ENCODE data around the gene DOK6. TPM values are rescaled to one million over a fixed set of nuclear protein-coding genes. Genes with fewer than 3 reads are reported as not detected.
"Not testable (repeated sequence)": the region's sequence is repeated elsewhere in the genome, so short reads cannot be mapped to it uniquely, and the experiment has no call there.

DOK6 gene
- total RNA-seq, 2 experiments from 2014 or later: not detected

GRCh38 chr18:69872661-69873060 is 472.0 kb downstream of the DOK6 start:
- no peak overlapping the region for H3K4me3 Mint-ChIP-seq
- CTCF ChIA-PET: no interaction called here
- H3K27me3 Mint-ChIP-seq (ENCODE audit: low read depth): no peaks in the 10 kb centered on the region
- no peaks in the 10 kb centered on the region for H3K9me3 Mint-ChIP-seq (ENCODE audit: insufficient read depth)
- H3K36me3 Mint-ChIP-seq (ENCODE audit: low read depth): peaks cover 51% of the 10 kb centered on the region
- H3K27ac Mint-ChIP-seq: peak overlapping the region; percentile 6
- POLR2A ChIA-PET: no interaction called here
- DNase-seq (no peak), ATAC-seq (no peak)
- H3K4me1 Mint-ChIP-seq (ENCODE audit: low read depth): peaks cover 2% of the 10 kb centered on the region

GRCh38 chr18:69874058-69874457 is 473.4 kb downstream of the DOK6 start:
- Mint-ChIP-seq H3K4me3 (no peak overlapping the region), H3K9me3 (ENCODE audit: insufficient read depth) (peaks cover 5% of the 10 kb centered on the region), H3K36me3 (ENCODE audit: low read depth) (peaks cover 60% of the 10 kb centered on the region), H3K4me1 (ENCODE audit: low read depth) (peaks cover 2% of the 10 kb centered on the region), H3K27ac (no peak overlapping the region), H3K27me3 (ENCODE audit: low read depth) (no peaks in the 10 kb centered on the region)
- POLR2A ChIA-PET: no interaction called here
- ATAC-seq: no peak
- DNase-seq: no peak
- CTCF ChIA-PET: no interaction called here

- CTCF ChIA-PET: no interaction called here
- Mint-ChIP-seq H3K4me1 (ENCODE audit: low read depth) (peaks cover 4% of the 10 kb centered on the region), H3K4me3 (no peak overlapping the region), H3K36me3 (ENCODE audit: low read depth) (peaks cover 62% of the 10 kb centered on the region), H3K27ac (no peak overlapping the region), H3K27me3 (ENCODE audit: low read depth) (no peaks in the 10 kb centered on the region), H3K9me3 (ENCODE audit: insufficient read depth) (peaks cover 13% of the 10 kb centered on the region)
- ATAC-seq (no peak), DNase-seq (no peak)
- POLR2A ChIA-PET: interaction anchor here (0.7 kb wide), 1 partner anchor 129 kb away, joined by 3 read pairs; no protein-coding TSS in a partner anchor
These were observed 475.8 kb downstream of the DOK6 start for GRCh38 chr18:69876490-69876889.

GRCh38 chr18:69878213-69878933 is 477.7 kb downstream of the DOK6 start:
- Mint-ChIP-seq H3K4me1 (ENCODE audit: low read depth) (peaks cover 10% of the 10 kb centered on the region), H3K36me3 (ENCODE audit: low read depth) (peaks cover 56% of the 10 kb centered on the region), H3K27me3 (ENCODE audit: low read depth) (no peaks in the 10 kb centered on the region), H3K9me3 (ENCODE audit: insufficient read depth) (peaks cover 13% of the 10 kb centered on the region), H3K4me3 (no peak overlapping the region), H3K27ac (no peak overlapping the region)
- ATAC-seq: no peak
- CTCF ChIA-PET: no interaction called here
- no peak for DNase-seq
- POLR2A ChIA-PET: no interaction called here

- POLR2A ChIA-PET; H3K27ac Mint-ChIP-seq; H3K4me3 Mint-ChIP-seq; DNase-seq; ATAC-seq; H3K27me3 Mint-ChIP-seq (ENCODE audit: low read depth); CTCF ChIA-PET: not testable (repeated sequence)
- Mint-ChIP-seq H3K9me3 (ENCODE audit: insufficient read depth) (peaks cover 13% of the 10 kb centered on the region), H3K36me3 (ENCODE audit: low read depth) (peaks cover 56% of the 10 kb centered on the region), H3K4me1 (ENCODE audit: low read depth) (peaks cover 13% of the 10 kb centered on the region)
These were observed 478.4 kb downstream of the DOK6 start for GRCh38 chr18:69879051-69879450.

- ChIA-PET POLR2A (no interaction called here), CTCF (no interaction called here)
- peaks cover 58% of the 10 kb centered on the region for H3K36me3 Mint-ChIP-seq (ENCODE audit: low read depth)
- ATAC-seq (no peak), DNase-seq (no peak)
- no peak overlapping the region for H3K27ac Mint-ChIP-seq
- no peaks in the 10 kb centered on the region for H3K27me3 Mint-ChIP-seq (ENCODE audit: low read depth)
- H3K9me3 Mint-ChIP-seq (ENCODE audit: insufficient read depth): peaks cover 13% of the 10 kb centered on the region
- no peak overlapping the region for H3K4me3 Mint-ChIP-seq
- H3K4me1 Mint-ChIP-seq (ENCODE audit: low read depth): peaks cover 21% of the 10 kb centered on the region
These were observed 479.4 kb downstream of the DOK6 start for GRCh38 chr18:69880083-69880482.

- no peak overlapping the region for H3K4me3 Mint-ChIP-seq
- ChIA-PET CTCF (no interaction called here), POLR2A (no interaction called here)
- H3K9me3 Mint-ChIP-seq (ENCODE audit: insufficient read depth): peaks cover 13% of the 10 kb centered on the region
- peaks cover 41% of the 10 kb centered on the region for H3K4me1 Mint-ChIP-seq (ENCODE audit: low read depth)
- H3K36me3 Mint-ChIP-seq (ENCODE audit: low read depth): peaks cover 54% of the 10 kb centered on the region
- no peak for DNase-seq
- no peak for ATAC-seq
- H3K27ac Mint-ChIP-seq: no peak overlapping the region
- H3K27me3 Mint-ChIP-seq (ENCODE audit: low read depth): no peaks in the 10 kb centered on the region
These were observed 482.4 kb downstream of the DOK6 start for GRCh38 chr18:69882965-69883668.

- peaks cover 9% of the 10 kb centered on the region for H3K9me3 Mint-ChIP-seq (ENCODE audit: insufficient read depth)
- H3K27me3 Mint-ChIP-seq (ENCODE audit: low read depth): no peaks in the 10 kb centered on the region
- no peak for DNase-seq
- ATAC-seq: no peak
- peaks cover 44% of the 10 kb centered on the region for H3K4me1 Mint-ChIP-seq (ENCODE audit: low read depth)
- no peak overlapping the region for H3K4me3 Mint-ChIP-seq
- peaks cover 50% of the 10 kb centered on the region for H3K36me3 Mint-ChIP-seq (ENCODE audit: low read depth)
- ChIA-PET CTCF (no interaction called here), POLR2A (no interaction called here)
- no peak overlapping the region for H3K27ac Mint-ChIP-seq
These were observed 483.1 kb downstream of the DOK6 start for GRCh38 chr18:69883781-69884180.

GRCh38 chr18:69885355-69885754 is 484.7 kb downstream of the DOK6 start:
- no peak for ATAC-seq
- Mint-ChIP-seq H3K4me3 (peak overlapping the region; percentile 53), H3K9me3 (ENCODE audit: insufficient read depth) (peaks cover 3% of the 10 kb centered on the region), H3K4me1 (ENCODE audit: low read depth) (peaks cover 58% of the 10 kb centered on the region), H3K27ac (peak overlapping the region; percentile 88), H3K27me3 (ENCODE audit: low read depth) (no peaks in the 10 kb centered on the region), H3K36me3 (ENCODE audit: low read depth) (peaks cover 50% of the 10 kb centered on the region)
- ChIA-PET CTCF (interaction anchor here (1.7 kb wide), 1 partner anchor 13 kb away, joined by 7 read pairs; no protein-coding TSS in a partner anchor), POLR2A (interaction anchor here (0.7 to 1.8 kb wide), 5 partner anchors 10 to 72 kb away, joined by 3 to 20 read pairs (median 8); no protein-coding TSS in a partner anchor)
- DNase-seq: no peak

- peak; percentile 47 for DNase-seq
- H3K36me3 Mint-ChIP-seq (ENCODE audit: low read depth): peaks cover 53% of the 10 kb centered on the region
These were observed 485.3 kb downstream of the DOK6 start for GRCh38 chr18:69885841-69886531.

GRCh38 chr18:69887256-69887655 is 486.6 kb downstream of the DOK6 start:
- Mint-ChIP-seq H3K36me3 (ENCODE audit: low read depth) (peaks cover 61% of the 10 kb centered on the region), H3K27me3 (ENCODE audit: low read depth) (no peaks in the 10 kb centered on the region), H3K4me1 (ENCODE audit: low read depth) (peaks cover 70% of the 10 kb centered on the region), H3K9me3 (ENCODE audit: insufficient read depth) (peaks cover 9% of the 10 kb centered on the region), H3K4me3 (no peak overlapping the region), H3K27ac (peak overlapping the region; percentile 22)
- ChIA-PET CTCF (no interaction called here), POLR2A (interaction anchor here (1.0 kb wide), 1 partner anchor 48 kb away, joined by 3 read pairs; no protein-coding TSS in a partner anchor)
- DNase-seq (no peak), ATAC-seq (no peak)

More at GRCh38 chr18:69885841-69886531, 485.3 kb downstream of the DOK6 start:
- peak overlapping the region; percentile 53 for H3K4me3 Mint-ChIP-seq
- ChIA-PET CTCF (interaction anchor here (1.7 kb wide), 1 partner anchor 12 kb away, joined by 7 read pairs; no protein-coding TSS in a partner anchor), POLR2A (interaction anchor here (0.7 to 1.8 kb wide), 5 partner anchors 9 to 71 kb away, joined by 3 to 20 read pairs (median 8); no protein-coding TSS in a partner anchor)
- peak overlapping the region; percentile 88 for H3K27ac Mint-ChIP-seq
- peaks cover 4% of the 10 kb centered on the region for H3K9me3 Mint-ChIP-seq (ENCODE audit: insufficient read depth)
- H3K4me1 Mint-ChIP-seq (ENCODE audit: low read depth): peaks cover 62% of the 10 kb centered on the region
- H3K27me3 Mint-ChIP-seq (ENCODE audit: low read depth): no peaks in the 10 kb centered on the region
- ATAC-seq: peak; percentile 68
